HFF-Myc (cell line): Measurements from ENCODE around the gene CHN2.

ENCODE experiments used
- DNase-seq: peaks from one replicate; pipeline ENCODE4 v3.0.0-alpha.2; 2011; ENCODE audit warnings: low read depth; ENCODE audit errors: extremely low read depth
- H3K4me3 ChIP-seq: replicated peaks from 2 replicates; pipeline ENCODE4 v1.5.1; 2011; ENCODE audit warnings: low read depth, mild to moderate bottlenecking, control low read depth, low read length
- CTCF ChIP-seq: IDR thresholded peaks from 2 replicates; pipeline ENCODE4 v1.5.1; 2012; ENCODE audit warnings: mild to moderate bottlenecking, low read depth, low read length, control low read depth; ENCODE audit errors: missing control alignments

The CHN2 gene

GRCh38 chr7:29394321-29394720 lies 199.7 kb downstream of the CHN2 start:
- no peak overlapping the region for H3K4me3 ChIP-seq
- DNase-seq: no peak
- no peak for TF ChIP-seq CTCF

GRCh38 chr7:29396563-29396962 lies 202.0 kb downstream of the CHN2 start:
- DNase-seq: no peak
- H3K4me3 ChIP-seq: no peak overlapping the region
- TF ChIP-seq CTCF: no peak

GRCh38 chr7:29397398-29397797 lies 202.8 kb downstream of the CHN2 start:
- no peak overlapping the region for H3K4me3 ChIP-seq
- no peak for TF ChIP-seq CTCF
- DNase-seq: no peak

GRCh38 chr7:29398011-29398410 lies 203.4 kb downstream of the CHN2 start:
- TF ChIP-seq CTCF: no peak
- no peak overlapping the region for H3K4me3 ChIP-seq
- DNase-seq: no peak

GRCh38 chr7:29400437-29400836 lies 205.9 kb downstream of the CHN2 start:
- no peak for TF ChIP-seq CTCF
- H3K4me3 ChIP-seq: no peak overlapping the region
- DNase-seq: no peak

- no peak for DNase-seq
- H3K4me3 ChIP-seq: no peak overlapping the region
- no peak for TF ChIP-seq CTCF
Observed at GRCh38 chr7:29401769-29402168, 207.2 kb downstream of the CHN2 start.

- DNase-seq: no peak
- no peak overlapping the region for H3K4me3 ChIP-seq
- TF ChIP-seq CTCF: no peak
Observed at GRCh38 chr7:29405891-29406290, 211.3 kb downstream of the CHN2 start.
